ACC112 (cell line): ENCODE data around the gene ARID4B.
"Not testable (repeated sequence)": the region's sequence is repeated elsewhere in the genome, so short reads cannot be mapped to it uniquely, and the experiment has no call there.

ENCODE experiments used
- H2AFZ ChIP-seq: fragments of 200-600 bp; sonication (generic); one replicate; pipeline ENCODE4 v1.6.0; 2017; ENCODE audit warnings: antibody characterized with exemption, low read length; ENCODE audit not compliant: unreplicated experiment
- H3K27ac ChIP-seq: fragments of 200-600 bp; sonication (generic); 2 replicates; pipeline ENCODE4 v1.5.1; 2014; ENCODE audit warnings: low read depth, mild to moderate bottlenecking, antibody characterized with exemption, low read length, moderate library complexity
- H3K27me3 ChIP-seq: fragments of 200-600 bp; sonication (generic); 2 replicates; pipeline ENCODE4 v1.6.1; 2014; ENCODE audit warnings: mild to moderate bottlenecking, antibody characterized with exemption, low read length, moderate library complexity, mixed read lengths; ENCODE audit not compliant: insufficient read depth
- H3K36me3 ChIP-seq: fragments of 200-600 bp; sonication (generic); 2 replicates; pipeline ENCODE4 v1.6.1; 2016; ENCODE audit warnings: mild to moderate bottlenecking, antibody characterized with exemption, low read length, moderate library complexity, mixed read lengths; ENCODE audit not compliant: insufficient read depth
- H3K4me1 ChIP-seq: fragments of 200-600 bp; sonication (generic); one replicate; pipeline ENCODE4 v1.6.1; 2016; ENCODE audit warnings: low read length, mixed read lengths; ENCODE audit not compliant: insufficient read depth, unreplicated experiment, control insufficient read depth
- H3K4me3 ChIP-seq: fragments of 200-600 bp; sonication (generic); 2 replicates; pipeline ENCODE4 v1.5.1; 2014; ENCODE audit warnings: mild to moderate bottlenecking, low read depth, low read length
- H3K79me2 ChIP-seq: fragments of 200-600 bp; sonication (generic); one replicate; pipeline ENCODE4 v1.6.0; 2016; ENCODE audit warnings: low read length; ENCODE audit not compliant: control insufficient read depth, unreplicated experiment, insufficient read depth

ARID4B gene

GRCh38 chr1:235270625-235271024 lies 57.4 kb downstream of the ARID4B start:
- Histone ChIP-seq H3K27ac (peak overlapping the region; percentile 53), H3K4me1 (peaks cover 4% of the 10 kb centered on the region), H3K36me3 (no peaks in the 10 kb centered on the region), H3K27me3 (no peaks in the 10 kb centered on the region), H2AFZ (no peak overlapping the region), H3K4me3 (peak overlapping the region; percentile 56), H3K79me2 (peaks cover 90% of the 10 kb centered on the region)

GRCh38 chr1:235269990-235270389 lies 58.0 kb downstream of the ARID4B start:
- peak overlapping the region; percentile 53 for H3K27ac ChIP-seq
- H2AFZ ChIP-seq, H3K4me1 ChIP-seq, H3K27me3 ChIP-seq, H3K36me3 ChIP-seq: not testable (repeated sequence)
- peak overlapping the region; percentile 56; the same call in 1 of the 2 replicates for H3K4me3 ChIP-seq
- peaks cover 88% of the 10 kb centered on the region for H3K79me2 ChIP-seq

GRCh38 chr1:235268379-235269125 lies 59.4 kb downstream of the ARID4B start:
- Histone ChIP-seq H3K36me3 (no peaks in the 10 kb centered on the region), H3K79me2 (peaks cover 86% of the 10 kb centered on the region), H2AFZ (no peak overlapping the region), H3K27me3 (no peaks in the 10 kb centered on the region), H3K4me1 (peaks cover 4% of the 10 kb centered on the region), H3K27ac (no peak overlapping the region), H3K4me3 (no peak overlapping the region)

- no peaks in the 10 kb centered on the region for H3K27me3 ChIP-seq
- peaks cover 4% of the 10 kb centered on the region for H3K4me1 ChIP-seq
- H3K27ac ChIP-seq, result no peak overlapping the region
- H3K36me3 ChIP-seq, result no peaks in the 10 kb centered on the region
- H2AFZ ChIP-seq, result no peak overlapping the region
- no peak overlapping the region for H3K4me3 ChIP-seq
- peaks cover 79% of the 10 kb centered on the region for H3K79me2 ChIP-seq
Measured at GRCh38 chr1:235266967-235267366, 61.0 kb downstream of the ARID4B start.

- H3K27me3 ChIP-seq, result no peaks in the 10 kb centered on the region
- H2AFZ ChIP-seq, result no peak overlapping the region
- H3K79me2 ChIP-seq, result peaks cover 77% of the 10 kb centered on the region
- H3K4me3 ChIP-seq, result no peak overlapping the region
- H3K27ac ChIP-seq, result no peak overlapping the region
- no peaks in the 10 kb centered on the region for H3K36me3 ChIP-seq
- H3K4me1 ChIP-seq, result peaks cover 4% of the 10 kb centered on the region
Measured at GRCh38 chr1:235266325-235266724, 61.7 kb downstream of the ARID4B start.

GRCh38 chr1:235265900-235266299 lies 62.1 kb downstream of the ARID4B start:
- Histone ChIP-seq H3K27ac (no peak overlapping the region), H3K4me3 (no peak overlapping the region), H3K27me3 (no peaks in the 10 kb centered on the region), H3K79me2 (peaks cover 73% of the 10 kb centered on the region), H3K36me3 (no peaks in the 10 kb centered on the region), H3K4me1 (peaks cover 4% of the 10 kb centered on the region), H2AFZ (no peak overlapping the region)

GRCh38 chr1:235264327-235264726 lies 63.7 kb downstream of the ARID4B start:
- no peak overlapping the region for H3K4me3 ChIP-seq
- H3K27ac ChIP-seq, result no peak overlapping the region
- peaks cover 66% of the 10 kb centered on the region for H3K79me2 ChIP-seq
- H3K36me3 ChIP-seq, result peaks cover 1% of the 10 kb centered on the region; the same call in 1 of the 2 replicates
- no peaks in the 10 kb centered on the region for H3K27me3 ChIP-seq
- H3K4me1 ChIP-seq, result peaks cover 3% of the 10 kb centered on the region
- H2AFZ ChIP-seq, result no peak overlapping the region

- H3K79me2 ChIP-seq, result peaks cover 56% of the 10 kb centered on the region
- H3K27me3 ChIP-seq, result no peaks in the 10 kb centered on the region
Measured at GRCh38 chr1:235262539-235262938, 65.4 kb downstream of the ARID4B start.

GRCh38 chr1:235261243-235261642 lies 66.7 kb downstream of the ARID4B start:
- Histone ChIP-seq H3K27me3 (no peaks in the 10 kb centered on the region), H3K4me3 (no peak overlapping the region), H3K4me1 (peaks cover 9% of the 10 kb centered on the region), H2AFZ (no peak overlapping the region), H3K79me2 (peaks cover 48% of the 10 kb centered on the region), H3K27ac (no peak overlapping the region), H3K36me3 (peaks cover 8% of the 10 kb centered on the region; the same call in 1 of the 2 replicates)

More at GRCh38 chr1:235262539-235262938, 65.4 kb downstream of the ARID4B start:
- H3K36me3 ChIP-seq, result peaks cover 8% of the 10 kb centered on the region; the same call in 1 of the 2 replicates
- no peak overlapping the region for H3K4me3 ChIP-seq
- H3K4me1 ChIP-seq, result peaks cover 6% of the 10 kb centered on the region
- H3K27ac ChIP-seq, result no peak overlapping the region
- H2AFZ ChIP-seq, result no peak overlapping the region

- H3K36me3 ChIP-seq, result peaks cover 8% of the 10 kb centered on the region; the same call in 1 of the 2 replicates
- peaks cover 36% of the 10 kb centered on the region for H3K79me2 ChIP-seq
- no peak overlapping the region for H2AFZ ChIP-seq
- peaks cover 11% of the 10 kb centered on the region for H3K4me1 ChIP-seq
- H3K27me3 ChIP-seq, result no peaks in the 10 kb centered on the region
- H3K4me3 ChIP-seq, result no peak overlapping the region
- no peak overlapping the region for H3K27ac ChIP-seq
Measured at GRCh38 chr1:235259133-235259778, 68.7 kb downstream of the ARID4B start.

GRCh38 chr1:235258068-235258467 lies 69.9 kb downstream of the ARID4B start:
- peaks cover 16% of the 10 kb centered on the region for H3K4me1 ChIP-seq
- H3K4me3 ChIP-seq, H3K27ac ChIP-seq, H2AFZ ChIP-seq, H3K27me3 ChIP-seq, H3K36me3 ChIP-seq: not testable (repeated sequence)
- peaks cover 25% of the 10 kb centered on the region for H3K79me2 ChIP-seq
